H1 (cell line): ENCODE data around the gene MARS1. TPM values are rescaled to one million over a fixed set of nuclear protein-coding genes. Genes with fewer than 3 reads are reported as not detected.

Experiments used
- CTCF ChIA-PET: fragments of 300-600 bp; sonication (Branson Sonifier 250); formaldehyde crosslinking; loops from one replicate; lab custom pipeline; 2021; ENCODE audit not compliant: partially characterized antibody; lab: Charles Lee
- POLR2A ChIA-PET: fragments of 300-600 bp; sonication (Branson Sonifier 250); formaldehyde crosslinking; loops from one replicate; lab custom pipeline; 2021; ENCODE audit warnings: inconsistent platforms; ENCODE audit not compliant: partially characterized antibody; lab: Charles Lee
- DNase-seq, 2 experiments: peaks; one replicate each; pipeline versions ENCODE4 v3.0.0 to v3.0.0-alpha.2; 2010 to 2022; ENCODE audit warnings: low spot score in 2 of 2, low read depth in 1 of 2, mixed read lengths in 1 of 2
- FAIRE-seq: peaks from 2 replicates; lab custom pipeline; 2011; peaks lifted over from hg19 to GRCh38; lab: Jason Lieb, UNC
- H2AFZ ChIP-seq: 2 replicates; pipeline ENCODE4 v1.8.1; 2012; ENCODE audit warnings: low read length, inconsistent platforms
- H2AK5ac ChIP-seq: 2 replicates; pipeline ENCODE4 v1.6.1; 2013; ENCODE audit warnings: low read depth, low read length
- H2BK120ac ChIP-seq: replicated peaks from 2 replicates; pipeline ENCODE3; 2013; ENCODE audit warnings: low read depth, low read length, inconsistent platforms
- H2BK12ac ChIP-seq: 2 replicates; pipeline ENCODE4 v1.6.1; 2013; ENCODE audit warnings: low read depth, low read length
- H2BK15ac ChIP-seq: 2 replicates; pipeline ENCODE4 v1.6.1; 2013; ENCODE audit warnings: low read length
- H2BK20ac ChIP-seq: 2 replicates; pipeline ENCODE4 v1.6.1; 2013; ENCODE audit warnings: low read length
- H2BK5ac ChIP-seq: 2 replicates; pipeline ENCODE4 v1.6.1; 2013; ENCODE audit warnings: low read depth, low read length
- H3K14ac ChIP-seq: 2 replicates; pipeline ENCODE4 v1.6.1; 2013; ENCODE audit warnings: inconsistent platforms; ENCODE audit not compliant: insufficient read length
- H3K18ac ChIP-seq: 2 replicates; pipeline ENCODE4 v1.6.1; 2013; ENCODE audit warnings: low read length; ENCODE audit errors: extremely low read depth
- H3K23ac ChIP-seq: 2 replicates; pipeline ENCODE4 v1.6.1; 2013; ENCODE audit warnings: inconsistent platforms; ENCODE audit not compliant: insufficient read length
- H3K23me2 ChIP-seq: 2 replicates; pipeline ENCODE4 v1.6.1; 2013; ENCODE audit warnings: low read depth, low read length
- H3K27ac ChIP-seq: 2 replicates; pipeline ENCODE4 v1.6.1; 2011; ENCODE audit warnings: low read depth, low read length, inconsistent platforms
- H3K27me3 ChIP-seq, 4 experiments: replicated peaks in 1 of 4; 1 replicate in 1 of 4; 2 replicates in 3 of 4; pipeline versions ENCODE4 v1.6.1 to v1.8.1; 2011 to 2013; ENCODE audit warnings: low read length in 3 of 4, mild to moderate bottlenecking in 3 of 4, inconsistent platforms in 2 of 4, mixed read lengths in 2 of 4, moderate library complexity in 1 of 4; ENCODE audit not compliant: control insufficient read depth in 3 of 4, insufficient read depth in 3 of 4; ENCODE audit errors: extremely low read depth in 1 of 4
- H3K36me3 ChIP-seq, 4 experiments: 2 replicates each; pipeline versions ENCODE4 v1.6.1 to v1.8.1; 2011 to 2013; ENCODE audit warnings: mild to moderate bottlenecking in 4 of 4, low read length in 3 of 4, moderate library complexity in 2 of 4, control low read depth in 1 of 4, inconsistent platforms in 1 of 4; ENCODE audit not compliant: insufficient read depth in 4 of 4, control insufficient read depth in 2 of 4
- H3K4ac ChIP-seq: replicated peaks from 2 replicates; pipeline ENCODE3; 2013; ENCODE audit warnings: low read length, low read depth, mixed read lengths, inconsistent platforms; ENCODE audit not compliant: insufficient read length
- H3K4me1 ChIP-seq, 4 experiments: replicated peaks in 1 of 4; 1 replicate in 1 of 4; 2 replicates in 3 of 4; pipeline versions ENCODE4 v1.6.1 to v1.8.1; 2011 to 2013; ENCODE audit warnings: low read length in 3 of 4, inconsistent platforms in 2 of 4, mixed read lengths in 1 of 4; ENCODE audit not compliant: insufficient read depth in 4 of 4, control insufficient read depth in 3 of 4
- H3K4me2 ChIP-seq, 2 experiments: 2 replicates each; pipeline versions ENCODE4 v1.6.1 to v1.8.1; 2011 to 2013; ENCODE audit warnings: low read depth in 2 of 2, low read length in 2 of 2, control low read depth in 1 of 2, inconsistent platforms in 1 of 2, mild to moderate bottlenecking in 1 of 2; ENCODE audit not compliant: insufficient read depth in 1 of 2
- H3K4me3 ChIP-seq, 4 experiments: fragments of 200-600, 300-600 bp in 1 of 4; sonication (generic), shearing (Covaris generic), sonication (Bioruptor Twin) in 1 of 4; 2 replicates each; pipeline versions ENCODE4 v1.5.1 to v1.8.1; 2011 to 2016; ENCODE audit warnings: low read length in 4 of 4, low read depth in 3 of 4, control low read depth in 2 of 4, inconsistent platforms in 2 of 4, mild to moderate bottlenecking in 2 of 4, mixed read lengths in 1 of 4, moderate library complexity in 1 of 4; ENCODE audit not compliant: insufficient read depth in 2 of 4; ENCODE audit errors: extremely low read depth in 1 of 4
- H3K56ac ChIP-seq: replicated peaks from 2 replicates; pipeline ENCODE3; 2013; ENCODE audit warnings: low read depth, mild to moderate bottlenecking, mixed read lengths, low read length, inconsistent platforms; ENCODE audit not compliant: insufficient read length
- H3K79me1 ChIP-seq: 2 replicates; pipeline ENCODE4 v1.6.1; 2013; ENCODE audit warnings: low read depth, low read length, control low read depth
- H3K79me2 ChIP-seq, 2 experiments: 2 replicates each; pipeline versions ENCODE4 v1.6.1 to v1.8.1; 2012 to 2013; ENCODE audit warnings: low read length in 2 of 2, mild to moderate bottlenecking in 2 of 2, inconsistent platforms in 1 of 2; ENCODE audit not compliant: insufficient read depth in 2 of 2, control insufficient read depth in 1 of 2
- H3K9ac ChIP-seq, 4 experiments: replicated peaks in 1 of 4; 1 replicate in 1 of 4; 2 replicates in 3 of 4; pipeline versions ENCODE4 v1.6.1 to v1.8.1; 2011 to 2013; ENCODE audit warnings: low read depth in 3 of 4, low read length in 3 of 4, control low read depth in 2 of 4, mild to moderate bottlenecking in 2 of 4, moderate library complexity in 2 of 4, inconsistent platforms in 1 of 4; ENCODE audit errors: extremely low read depth in 1 of 4
- H3K9me3 ChIP-seq, 2 experiments: 2 replicates each; pipeline versions ENCODE4 v1.6.1 to v1.8.1; 2012 to 2013; ENCODE audit warnings: mild to moderate bottlenecking in 2 of 2, moderate library complexity in 2 of 2, control low read depth in 1 of 2, inconsistent platforms in 1 of 2, low read depth in 1 of 2, low read length in 1 of 2, mixed read lengths in 1 of 2; ENCODE audit not compliant: insufficient read depth in 2 of 2
- H4K20me1 ChIP-seq, 2 experiments: replicated peaks in 1 of 2; 2 replicates each; pipeline versions ENCODE3 to v1.8.1; 2011 to 2013; ENCODE audit warnings: inconsistent platforms in 2 of 2, low read length in 2 of 2, mild to moderate bottlenecking in 1 of 2; ENCODE audit not compliant: insufficient read depth in 2 of 2, control insufficient read depth in 1 of 2
- H4K5ac ChIP-seq: 2 replicates; pipeline ENCODE4 v1.6.1; 2013; ENCODE audit warnings: low read length, low read depth, mixed read lengths, inconsistent platforms; ENCODE audit not compliant: insufficient read length
- H4K8ac ChIP-seq: 2 replicates; pipeline ENCODE4 v1.8.0; 2013; ENCODE audit warnings: mild to moderate bottlenecking, moderate library complexity, low read length, inconsistent platforms; ENCODE audit not compliant: insufficient read depth; ENCODE audit errors: extremely low read depth
- H4K91ac ChIP-seq: replicated peaks from 2 replicates; pipeline ENCODE3; 2013; ENCODE audit warnings: low read length, mixed read lengths, inconsistent platforms; ENCODE audit not compliant: insufficient read length
- MAFK ChIP-seq: IDR thresholded peaks from 2 replicates; pipeline ENCODE4 v1.6.1; 2012; ENCODE audit warnings: low read depth, mild to moderate bottlenecking, improper control_type of control experiment, low read length
- TAF7 ChIP-seq: optimal IDR thresholded peaks from 2 replicates; pipeline ENCODE3; 2011; ENCODE audit warnings: low read depth, mild to moderate bottlenecking, inconsistent platforms, low read length, moderate library complexity, borderline replicate concordance
- WGBS, 2 experiments: shearing (Covaris generic) in 1 of 2; methylation state at CpG; one replicate each; pipeline versions ENCODE4 v1.1.6 to v1.1.7; 2013 to 2015; ENCODE audit warnings: low lambda C conversion rate in 2 of 2, mixed read lengths in 2 of 2, inconsistent platforms in 1 of 2, low coverage in 1 of 2, missing lambda C conversion rate in 1 of 2; ENCODE audit not compliant: insufficient replicate concordance in 2 of 2, insufficient coverage in 1 of 2, insufficient read length in 1 of 2; ENCODE audit errors: extremely low coverage in 1 of 2, missing lambda C conversion rate in 1 of 2; 5-methylcytosine and 5-hydroxymethylcytosine counted together
- polyA plus RNA-seq, 7 experiments: library from polyadenylated mRNA; depleted of rRNA in 3 of 7; stranded (reverse) in 5 of 7; unstranded in 2 of 7; fragments of >200 nt in 5 of 7; fragments of 200-250 nt in 2 of 7; gene quantifications; 1 replicate in 5 of 7; 2 replicates in 1 of 7; 4 replicates in 1 of 7; pipeline versions ENCODE4 v1.2.1 to v1.2.3, GENCODE V29; 2011 to 2013; ENCODE audit warnings: missing spikeins in 2 of 7, mixed read lengths in 2 of 7
- total RNA-seq: library from RNA; stranded (reverse); fragmentation: NEBNext Ultra II Directional; extraction: Animal tissue kit (Norgen Biotek cat#: 25700); gene quantifications from 2 replicates; pipeline ENCODE4 v1.2.1, GENCODE V29; 2021
- TF ChIP-seq, protein P1 (sequence below): IDR thresholded peaks from 2 replicates; pipeline ENCODE4 v1.6.1; 2011; ENCODE audit warnings: low read depth, mild to moderate bottlenecking, low read length; ENCODE audit not compliant: insufficient read depth

Gene MARS1
- total and polyA plus RNA-seq, 2 of the 8 experiments (the other 6 are each of a cell fraction or from before 2014, with no cell fraction given), result 194 to 407 TPM

DNA sequence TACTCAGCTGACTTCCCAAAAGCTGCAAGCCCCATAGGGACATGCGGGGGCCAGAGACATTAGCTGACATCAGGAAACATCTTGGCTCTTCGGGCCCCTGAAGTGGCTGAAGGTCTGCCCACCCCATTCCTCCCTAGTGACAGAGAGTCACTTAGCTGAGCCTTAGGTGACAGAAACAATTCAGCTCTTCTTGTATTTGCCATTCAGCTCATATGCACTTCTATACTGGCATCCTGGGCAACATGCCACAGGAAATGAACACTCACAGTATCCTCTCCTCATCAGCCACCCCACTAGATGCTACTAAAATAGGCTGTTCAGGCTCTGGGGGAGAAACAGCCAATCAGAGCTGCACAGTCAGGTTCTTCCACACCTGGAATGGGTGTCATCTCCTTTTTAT, 55.7 kb downstream of the MARS1 start:
- no peak overlapping the region for H4K5ac ChIP-seq
- H3K23ac ChIP-seq, result no peak overlapping the region
- ChIA-PET POLR2A (interaction anchor here (1.0 to 6.6 kb wide), 3 partner anchors 12 to 25 kb away, joined by 6 to 65 read pairs (median 55); partner anchors contain the start of gene DDIT3), CTCF (no interaction called here)
- no peak overlapping the region for H4K8ac ChIP-seq
- no peak overlapping the region for H2AK5ac ChIP-seq
- H3K79me2 ChIP-seq, result peaks cover 4 to 25% of the 10 kb centered on the region in 2 experiments; a peak in 3 of 4 replicates
- no peak overlapping the region for H3K14ac ChIP-seq
- no peak overlapping the region for H3K18ac ChIP-seq
- peaks cover 0 to 9% (median 5%) of the 10 kb centered on the region in 4 experiments; a peak in 6 of 8 replicates for H3K36me3 ChIP-seq
- no peak overlapping the region for H2BK12ac ChIP-seq
- peaks cover 6% of the 10 kb centered on the region for H3K23me2 ChIP-seq
- FAIRE-seq (no peak), DNase-seq (no peak)
- no peak overlapping the region for H3K4me2 ChIP-seq
- H2BK20ac ChIP-seq, result no peak overlapping the region
- no peak overlapping the region for H3K56ac ChIP-seq
- H2BK120ac ChIP-seq, result no peak overlapping the region
- H4K20me1 ChIP-seq, result peaks cover 2 to 14% of the 10 kb centered on the region in 2 experiments
- 93% methylated on average over 2 of the region's 2 CpGs; no CpG with 5 or more reads in 1 of the 2 experiments for WGBS, 2 experiments
- H3K4me3 ChIP-seq, result no peak overlapping the region
- H3K4ac ChIP-seq, result no peak overlapping the region
- no peaks in the 10 kb centered on the region for H3K9me3 ChIP-seq
- H3K9ac ChIP-seq, result peak overlapping the region in 1 of 4 experiments; percentile 24; a peak in 1 of 7 replicates
- H2BK15ac ChIP-seq, result no peak overlapping the region
- H2BK5ac ChIP-seq, result no peak overlapping the region
- H3K27me3 ChIP-seq, result peaks cover 0 to 2% (median 2%) of the 10 kb centered on the region in 4 experiments; a peak in 2 of 7 replicates
- TF ChIP-seq TAF7 (no peak), MAFK (no peak)
- TF ChIP-seq, protein P1, sequence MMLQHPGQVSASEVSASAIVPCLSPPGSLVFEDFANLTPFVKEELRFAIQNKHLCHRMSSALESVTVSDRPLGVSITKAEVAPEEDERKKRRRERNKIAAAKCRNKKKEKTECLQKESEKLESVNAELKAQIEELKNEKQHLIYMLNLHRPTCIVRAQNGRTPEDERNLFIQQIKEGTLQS, result no peak
- H2AFZ ChIP-seq, result no peak overlapping the region
- no peak overlapping the region for H4K91ac ChIP-seq
- H3K4me1 ChIP-seq, result peaks cover 0 to 9% (median 4%) of the 10 kb centered on the region in 4 experiments; a peak in 4 of 7 replicates
- H3K79me1 ChIP-seq, result peaks cover 8% of the 10 kb centered on the region; the same call in 1 of the 2 replicates
- no peak overlapping the region; the same call in 1 of the 2 replicates for H3K27ac ChIP-seq
